Activated CD8-positive, alpha-beta memory T cell treated with anti-CD3 and anti-CD28 coated beads for 36 hours (primary cell): Measurements from ENCODE around the gene GSTM2. TPM values are rescaled to one million over a fixed set of nuclear protein-coding genes. Genes with fewer than 3 reads are reported as not detected.

Experiments
- CTCF ChIA-PET: fragments of 350-600 bp; sonication (Branson Sonifier 250); formaldehyde crosslinking; loops from one replicate; lab custom pipeline; 2021; ENCODE audit warnings: antibody characterized with exemption; lab: Charles Lee
- POLR2A ChIA-PET: fragments of 350-600 bp; sonication (Branson Sonifier 250); formaldehyde crosslinking; loops from one replicate; lab custom pipeline; 2021; ENCODE audit warnings: antibody characterized with exemption; lab: Charles Lee
- total RNA-seq, 2 experiments: library from RNA; stranded (reverse); gene quantifications; one replicate each; pipeline ENCODE4 v1.2.3, GENCODE V29; 2021

GSTM2 gene
- total RNA-seq, 2 experiments from 2014 or later, result 3.1 to 4.1 TPM

- POLR2A ChIA-PET, result interaction anchor here (0.6 kb wide), 1 partner anchor 85 kb away, joined by 3 read pairs; no protein-coding TSS in a partner anchor
- CTCF ChIA-PET, result interaction anchor here (1.1 to 1.8 kb wide), 4 partner anchors 10 to 81 kb away, joined by 3 to 6 read pairs (median 4); no protein-coding TSS in a partner anchor
These were observed 41.0 kb upstream of the GSTM2 start for GRCh38 chr1:109626682-109627408.

GRCh38 chr1:109627692-109628399, 40.0 kb upstream of the GSTM2 start:
- ChIA-PET CTCF (interaction anchor here (1.1 to 4.7 kb wide), 5 partner anchors 11 to 95 kb away, joined by 3 to 31 read pairs (median 6); no protein-coding TSS in a partner anchor), POLR2A (no interaction called here)

GRCh38 chr1:109628540-109629321, 39.1 kb upstream of the GSTM2 start:
- CTCF ChIA-PET, result interaction anchor here (1.5 to 4.7 kb wide), 5 partner anchors 12 to 96 kb away, joined by 4 to 31 read pairs (median 6); no protein-coding TSS in a partner anchor
- POLR2A ChIA-PET, result no interaction called here

GRCh38 chr1:109629372-109630030, 38.4 kb upstream of the GSTM2 start:
- POLR2A ChIA-PET, result no interaction called here
- CTCF ChIA-PET, result interaction anchor here (0.6 to 4.7 kb wide), 5 partner anchors 11 to 97 kb away, joined by 3 to 31 read pairs (median 6); no protein-coding TSS in a partner anchor

- POLR2A ChIA-PET, result no interaction called here
- CTCF ChIA-PET, result interaction anchor here (0.6 to 4.7 kb wide), 8 partner anchors 8 to 84 kb away, joined by 3 to 31 read pairs (median 4); partner anchors contain the start of gene GNAI3
These were observed 37.6 kb upstream of the GSTM2 start for GRCh38 chr1:109630081-109630897.

- CTCF ChIA-PET, result interaction anchor here (0.6 to 4.7 kb wide), 6 partner anchors 9 to 85 kb away, joined by 3 to 31 read pairs (median 6); partner anchors contain the start of gene GNAI3
- POLR2A ChIA-PET, result no interaction called here
These were observed 36.9 kb upstream of the GSTM2 start for GRCh38 chr1:109630898-109631512.

- ChIA-PET POLR2A (no interaction called here), CTCF (interaction anchor here (0.7 to 4.7 kb wide), 4 partner anchors 9 to 86 kb away, joined by 3 to 31 read pairs (median 20); no protein-coding TSS in a partner anchor)
These were observed 36.0 kb upstream of the GSTM2 start for GRCh38 chr1:109631513-109632505.

- ChIA-PET CTCF (no interaction called here), POLR2A (no interaction called here)
These were observed 35.0 kb upstream of the GSTM2 start for GRCh38 chr1:109632671-109633346.

GRCh38 chr1:109634292-109634691, 33.6 kb upstream of the GSTM2 start:
- ChIA-PET CTCF (no interaction called here), POLR2A (no interaction called here)

GRCh38 chr1:109634771-109635750, 32.8 kb upstream of the GSTM2 start:
- ChIA-PET POLR2A (no interaction called here), CTCF (interaction anchor here (0.6 kb wide), 1 partner anchor 101 kb away, joined by 3 read pairs; no protein-coding TSS in a partner anchor)

- ChIA-PET POLR2A (no interaction called here), CTCF (interaction anchor here (0.7 to 1.2 kb wide), 2 partner anchors 139 to 349 kb away, joined by 3 to 4 read pairs; partner anchors contain the start of gene AHCYL1)
These were observed 32.0 kb upstream of the GSTM2 start for GRCh38 chr1:109635862-109636200.

GRCh38 chr1:109636201-109636952, 31.5 kb upstream of the GSTM2 start:
- CTCF ChIA-PET, result interaction anchor here (0.7 to 1.2 kb wide), 4 partner anchors 94 to 348 kb away, joined by 3 to 4 read pairs (median 3); partner anchors contain the start of gene AHCYL1

GRCh38 chr1:109637446-109637845, 30.4 kb upstream of the GSTM2 start:
- ChIA-PET CTCF (interaction anchor here (0.5 to 1.1 kb wide), 4 partner anchors 73 to 136 kb away, joined by 3 to 4 read pairs (median 4); no protein-coding TSS in a partner anchor), POLR2A (no interaction called here)

More at GRCh38 chr1:109636201-109636952, 31.5 kb upstream of the GSTM2 start:
- POLR2A ChIA-PET, result interaction anchor here (0.6 kb wide), 1 partner anchor 88 kb away, joined by 4 read pairs; the partner anchor contains the start of gene GNAI3
